ENCODE measurements around the gene TMEM240.
A peak's percentile ranks its signal among the peaks of the same experiment; 100 is the strongest.

TMEM240 gene

GRCh38 chr1:1540090-1540817 lies at the start of gene TMEM240:
TMEM240 (minus strand) TSS chr1:1540624; CDS start chr1:1540346, 278 bp downstream.
- peak; percentile 23 to 42 (median 37) for DNase-seq (ENCODE audit: low read depth in 2 of 3, low spot score in 1 of 3)

- DNase-seq (ENCODE audit: low read depth in 2 of 3, low spot score in 1 of 3), result no peak
Measured at GRCh38 chr1:1583347-1584010, 43.1 kb upstream of the TMEM240 start.

GRCh38 chr1:1582585-1583346 lies 42.3 kb upstream of the TMEM240 start:
- DNase-seq (ENCODE audit: low read depth in 2 of 3, low spot score in 1 of 3), result no peak

GRCh38 chr1:1578371-1578940 lies 38.0 kb upstream of the TMEM240 start:
- no peak for DNase-seq (ENCODE audit: low read depth in 2 of 3, low spot score in 1 of 3)

GRCh38 chr1:1577367-1578011 lies 37.1 kb upstream of the TMEM240 start:
- no peak for DNase-seq (ENCODE audit: low read depth in 2 of 3, low spot score in 1 of 3)

- peak; percentile 84 to 94 (median 88) for DNase-seq (ENCODE audit: low read depth in 2 of 3, low spot score in 1 of 3)
Measured at GRCh38 chr1:1574721-1575537, 34.5 kb upstream of the TMEM240 start, which contains the start of gene SSU72. SSU72 (minus strand) TSS chr1:1574863; CDS start chr1:1574557, 306 bp downstream.

GRCh38 chr1:1573843-1574720 lies 33.7 kb upstream of the TMEM240 start:
- peak; percentile 38 to 64 (median 53) for DNase-seq (ENCODE audit: low read depth in 2 of 3, low spot score in 1 of 3)

GRCh38 chr1:1569341-1569740 lies 28.9 kb upstream of the TMEM240 start:
- no peak for DNase-seq (ENCODE audit: low read depth in 2 of 3, low spot score in 1 of 3)

- no peak for DNase-seq (ENCODE audit: low read depth in 2 of 3, low spot score in 1 of 3)
Measured at GRCh38 chr1:1567891-1568291, 27.5 kb upstream of the TMEM240 start.

- no peak for DNase-seq (ENCODE audit: low read depth in 2 of 3, low spot score in 1 of 3)
Measured at GRCh38 chr1:1567152-1567875, 26.9 kb upstream of the TMEM240 start.

- no peak for DNase-seq (ENCODE audit: low read depth in 2 of 3, low spot score in 1 of 3)
Measured at GRCh38 chr1:1565340-1565739, 24.9 kb upstream of the TMEM240 start.

GRCh38 chr1:1564268-1564667 lies 23.8 kb upstream of the TMEM240 start:
- no peak for DNase-seq (ENCODE audit: low read depth in 2 of 3, low spot score in 1 of 3)

GRCh38 chr1:1563688-1564087 lies 23.3 kb upstream of the TMEM240 start:
- DNase-seq (ENCODE audit: low read depth in 2 of 3, low spot score in 1 of 3), result no peak

- DNase-seq (ENCODE audit: low read depth in 2 of 3, low spot score in 1 of 3), result no peak
Measured at GRCh38 chr1:1562556-1563195, 22.3 kb upstream of the TMEM240 start.

- DNase-seq (ENCODE audit: low read depth in 2 of 3, low spot score in 1 of 3), result no peak
Measured at GRCh38 chr1:1561801-1562470, 21.5 kb upstream of the TMEM240 start.

GRCh38 chr1:1560178-1560577 lies 19.8 kb upstream of the TMEM240 start:
- no peak for DNase-seq (ENCODE audit: low read depth in 2 of 3, low spot score in 1 of 3)

GRCh38 chr1:1559066-1559465 lies 18.6 kb upstream of the TMEM240 start:
- DNase-seq (ENCODE audit: low read depth in 2 of 3, low spot score in 1 of 3), result no peak

All from stimulated activated CD4-positive, alpha-beta T cell treated with anti-CD3 and anti-CD28 coated beads, Interleukin-12 subunit alpha, Interleukin-12 subunit beta, amount 100 ng/mL, for 48 hours (primary cell).